GM20431 (cell line): ENCODE results near the gene JMJD7.
"Not testable (repeated sequence)": the region's sequence is repeated elsewhere in the genome, so short reads cannot be mapped to it uniquely, and the experiment has no call there.

Source experiments
- in situ Hi-C: fragments of 300-500 bp; cut with MseI, MboI; formaldehyde crosslinking; loops from one replicate; pipeline ENCODE4 v1.15.0; 2020; ENCODE audit warnings: low sequenced_read_pairs; ENCODE audit not compliant: unreplicated experiment

JMJD7 gene

GRCh38 chr15:41819455-41820050 lies 8.3 kb upstream of the JMJD7 start:
- in situ Hi-C loops = no loop called here

DNA sequence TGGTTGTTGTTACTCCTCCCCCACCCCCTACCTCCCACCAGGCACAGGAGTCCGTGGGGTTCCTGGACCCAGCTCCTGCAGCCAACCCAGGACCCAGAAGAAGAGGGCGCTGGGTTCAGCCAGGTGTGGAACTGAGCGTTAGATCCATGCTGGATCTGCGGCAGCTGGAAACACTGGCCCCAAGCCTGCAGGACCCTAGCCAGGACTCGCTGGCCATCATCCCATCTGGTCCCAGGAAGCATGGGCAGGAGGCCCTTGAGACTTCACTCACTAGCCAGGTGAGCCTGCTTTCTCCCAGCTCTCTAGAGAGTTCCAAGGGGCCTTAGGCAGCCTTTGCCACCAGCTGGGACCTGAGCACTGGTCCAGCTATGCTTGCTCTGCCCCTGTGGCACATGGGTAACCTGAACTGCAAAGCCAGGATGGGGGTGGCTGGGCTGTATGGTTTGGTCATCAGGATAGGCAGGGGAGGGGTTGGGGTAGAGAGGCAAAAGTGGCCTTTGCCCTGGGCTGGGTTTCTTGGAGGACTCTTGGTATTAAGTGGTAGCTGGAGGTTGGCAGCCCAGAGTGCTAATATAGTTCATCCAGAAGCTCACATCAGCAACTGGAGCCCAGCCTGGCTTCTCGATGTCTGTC lies 7.0 kb upstream of the JMJD7 start:
- in situ Hi-C loops = no loop called here

GRCh38 chr15:41821831-41822230 lies 6.1 kb upstream of the JMJD7 start:
- in situ Hi-C loops = no loop called here

DNA sequence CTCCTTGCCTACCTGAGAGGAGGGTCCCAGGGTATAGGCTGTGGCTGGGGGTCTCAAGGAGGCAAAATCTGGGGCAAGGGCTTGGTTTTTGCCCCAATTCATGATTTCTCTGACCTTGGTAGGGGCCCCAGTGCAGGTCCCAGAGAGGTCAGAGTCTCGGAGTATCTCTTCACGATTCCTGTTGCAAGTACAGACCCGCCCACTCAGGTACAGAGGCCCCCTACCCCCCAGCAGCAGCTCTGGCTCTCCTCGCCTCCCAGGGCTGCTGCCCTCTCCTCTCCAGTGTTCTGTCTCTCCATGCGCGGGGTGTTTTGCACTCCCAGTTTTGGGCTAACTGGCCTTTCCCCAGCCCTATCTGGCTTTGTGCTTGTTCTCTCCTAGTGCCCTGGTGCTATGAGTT lies 5.4 kb upstream of the JMJD7 start:
- in situ Hi-C loops = no loop called here

GRCh38 chr15:41822957-41823356 lies 4.9 kb upstream of the JMJD7 start:
- in situ Hi-C loops = no loop called here

- in situ Hi-C loops = no loop called here
Observed at GRCh38 chr15:41823502-41823901, 4.4 kb upstream of the JMJD7 start.

DNA sequence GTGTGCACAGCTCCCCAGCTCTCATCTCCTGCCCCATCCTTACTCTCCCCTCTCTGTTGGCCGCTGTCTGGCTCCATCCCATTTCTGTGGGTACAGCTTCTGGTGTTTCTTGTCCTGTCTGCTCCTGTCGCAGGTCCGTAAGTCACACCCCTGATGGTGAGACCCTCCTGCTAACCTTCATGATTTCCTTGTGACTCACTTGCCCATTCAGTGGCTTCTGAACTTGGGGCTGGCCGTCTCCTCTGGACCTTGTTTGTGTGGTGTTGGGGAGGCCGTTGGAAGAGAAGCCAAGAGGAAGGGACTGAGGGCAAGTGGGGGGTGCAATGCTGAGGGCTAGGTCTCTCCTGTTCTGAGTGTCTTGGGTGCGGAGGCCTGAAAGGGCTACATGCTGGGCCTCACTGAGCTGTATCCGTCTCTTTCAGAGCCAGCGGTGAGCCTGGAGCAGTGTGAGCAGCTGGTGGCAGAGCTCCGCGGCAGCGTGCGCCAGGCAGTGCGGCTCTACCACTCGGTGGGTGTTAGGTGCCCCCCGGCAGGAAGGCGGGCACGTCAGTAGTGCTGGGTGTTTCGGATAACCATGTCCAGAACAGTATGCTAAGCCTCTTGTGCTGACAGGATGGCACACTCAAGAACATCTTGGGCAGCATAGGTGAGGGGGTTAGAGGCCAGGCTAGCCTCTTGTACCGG lies 3.7 kb upstream of the JMJD7 start:
- in situ Hi-C loops = no loop called here

DNA sequence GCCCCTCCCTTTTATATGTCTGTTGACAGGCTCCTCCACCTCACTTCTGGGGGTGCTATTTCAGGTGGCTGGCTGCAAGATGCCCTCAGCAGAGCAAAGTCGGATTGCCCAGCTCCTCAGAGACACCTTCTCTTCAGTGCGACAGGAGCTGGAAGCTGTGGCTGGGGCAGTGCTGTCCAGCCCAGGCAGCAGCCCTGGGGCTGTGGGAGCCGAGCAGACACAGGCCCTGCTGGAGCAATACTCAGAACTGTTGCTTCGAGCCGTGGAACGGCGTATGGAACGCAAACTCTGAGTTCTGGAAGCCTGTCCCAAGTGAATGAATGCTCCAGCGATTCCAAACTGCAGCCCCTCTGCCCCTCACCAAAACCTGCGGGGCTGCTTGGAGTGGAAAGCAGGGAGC lies 2.7 kb upstream of the JMJD7 start:
- in situ Hi-C loops = no loop called here

DNA sequence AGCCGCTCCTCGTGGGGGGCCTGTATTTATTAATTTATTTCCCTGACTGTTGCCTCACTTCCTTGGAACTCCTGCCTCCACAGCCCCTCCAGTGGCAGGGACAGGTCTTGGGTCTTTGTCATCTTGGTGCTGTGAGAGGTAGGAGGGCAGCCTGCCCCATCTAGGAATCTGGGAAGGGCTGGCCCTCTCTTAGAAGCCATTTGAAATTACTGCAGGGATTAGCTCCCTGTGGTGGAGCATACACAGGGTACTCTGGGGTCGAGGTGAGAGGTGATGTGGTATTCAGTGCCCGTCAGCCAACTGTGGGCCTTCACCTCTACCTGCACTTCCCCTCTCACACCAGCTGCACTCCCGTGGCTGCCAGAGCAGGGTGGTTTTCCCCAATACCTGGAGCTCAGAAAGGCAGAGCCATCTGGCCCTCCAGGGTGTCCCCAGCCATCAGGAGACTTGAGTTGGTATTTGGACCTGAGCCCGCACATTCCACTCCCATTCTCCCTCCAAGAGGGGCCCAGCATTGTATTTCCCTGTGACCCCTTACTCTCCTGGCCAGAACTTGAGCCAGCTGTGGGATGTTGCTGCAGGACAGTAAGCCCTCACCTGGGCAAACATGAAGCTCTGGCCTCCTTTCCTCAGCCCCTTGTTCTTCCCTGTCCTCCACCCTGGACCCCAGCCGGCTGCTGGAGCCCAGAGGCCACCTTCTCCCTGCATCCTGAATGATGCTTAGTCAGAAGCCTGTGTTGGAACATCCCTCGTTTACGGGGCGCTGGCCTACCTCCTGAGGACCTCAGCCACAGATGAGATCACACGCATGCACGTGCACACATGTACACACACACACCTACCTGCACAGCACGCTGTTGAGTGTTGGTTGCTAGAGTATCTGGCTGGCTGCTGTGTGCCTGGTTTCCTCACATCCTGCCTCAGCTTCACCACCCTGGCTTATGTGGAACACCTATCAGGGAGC lies 2.0 kb upstream of the JMJD7 start:
- in situ Hi-C loops = no loop called here

GRCh38 chr15:41827290-41827879 lies 507 bp upstream of the JMJD7 start:
- in situ Hi-C loops = no loop called here

- in situ Hi-C loops = no loop called here
Observed at GRCh38 chr15:41828807-41829141, 882 bp downstream of the JMJD7 start.

GRCh38 chr15:41829959-41830646 lies 2.2 kb downstream of the JMJD7 start:
- in situ Hi-C loops = no loop called here

GRCh38 chr15:41831291-41831690 lies 3.4 kb downstream of the JMJD7 start:
- in situ Hi-C loops = not testable (repeated sequence)

DNA sequence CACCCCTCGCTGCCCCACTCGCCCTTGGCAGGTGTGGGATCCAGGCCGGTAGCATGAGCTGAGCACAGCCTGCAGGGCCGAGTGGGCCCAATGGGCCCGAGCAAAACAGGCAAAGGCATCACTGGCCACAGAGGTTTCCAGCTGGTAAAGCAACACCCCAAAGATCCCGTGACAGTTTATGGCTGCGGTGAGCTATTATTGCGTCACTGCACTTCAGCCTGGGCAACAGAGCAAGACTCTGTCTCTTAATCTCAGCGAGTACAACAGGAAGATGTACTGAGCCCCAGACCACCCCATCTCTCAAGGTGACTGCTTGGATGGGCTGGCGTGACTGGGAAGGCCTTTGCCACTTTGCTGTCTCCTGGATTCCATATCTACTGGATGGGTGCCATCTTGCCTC lies 4.3 kb downstream of the JMJD7 start:
- in situ Hi-C loops = no loop called here

- in situ Hi-C loops = no loop called here
Observed at GRCh38 chr15:41832875-41833274, 5.0 kb downstream of the JMJD7 start.

- in situ Hi-C loops = no loop called here
Observed at GRCh38 chr15:41834096-41834495, 6.2 kb downstream of the JMJD7 start.

DNA sequence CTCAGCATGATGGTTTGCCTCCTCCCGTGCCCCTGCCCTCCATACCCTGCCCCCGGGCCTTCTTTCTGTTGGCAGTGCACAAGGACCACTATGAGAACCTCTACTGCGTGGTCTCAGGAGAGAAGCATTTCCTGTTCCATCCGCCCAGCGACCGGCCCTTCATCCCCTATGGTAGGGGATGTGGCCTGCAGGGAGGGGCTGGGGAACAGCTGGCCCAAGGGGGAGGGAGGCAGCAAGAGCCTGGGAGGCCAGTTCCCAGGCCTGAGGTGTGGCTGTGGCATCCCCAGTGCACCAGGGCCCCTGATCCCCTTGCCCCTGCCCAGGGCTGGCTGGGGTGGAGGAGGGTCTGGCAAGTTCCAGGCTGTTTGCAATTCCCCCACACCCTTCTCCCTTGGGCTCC lies 8.2 kb downstream of the JMJD7 start:
- in situ Hi-C loops = no loop called here

DNA sequence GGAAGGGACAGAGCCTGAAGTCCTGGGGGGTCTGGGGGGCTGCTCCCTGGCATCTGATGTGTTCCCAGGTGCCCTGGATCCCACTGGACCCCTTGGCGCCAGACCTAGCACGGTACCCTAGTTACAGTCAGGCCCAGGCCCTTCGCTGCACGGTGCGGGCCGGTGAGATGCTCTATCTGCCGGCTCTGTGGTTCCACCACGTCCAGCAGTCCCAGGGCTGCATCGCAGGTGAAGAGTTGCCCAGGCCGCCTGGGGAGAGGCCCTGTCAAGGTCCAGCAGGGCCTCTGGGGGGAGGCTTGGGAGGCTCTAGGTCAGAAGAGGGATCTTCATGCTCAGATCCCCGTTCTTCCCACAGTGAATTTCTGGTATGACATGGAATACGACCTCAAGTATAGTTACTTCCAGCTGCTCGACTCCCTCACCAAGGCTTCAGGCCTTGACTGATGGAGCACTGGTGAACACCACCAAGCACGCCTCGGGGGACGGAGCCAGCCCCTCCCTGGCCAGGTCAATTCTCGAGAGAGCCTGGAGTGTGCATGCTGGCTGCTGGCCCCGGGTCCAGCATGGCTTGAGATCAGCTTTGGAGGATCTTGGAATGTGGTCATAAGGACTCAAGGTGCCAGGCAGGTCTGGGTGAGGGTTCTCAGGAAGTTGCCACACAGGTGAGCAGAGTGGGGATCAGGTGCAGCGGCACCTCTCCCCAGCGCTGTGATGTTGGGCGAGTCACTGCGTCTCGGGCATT lies 9.0 kb downstream of the JMJD7 start:
- in situ Hi-C loops = no loop called here

GRCh38 chr15:41838400-41838897 lies 10.6 kb downstream of the JMJD7 start, which contains the start of gene PLA2G4B:
Gene PLA2G4B, plus strand, starts transcription at chr15:41838847. Its CDS starts 67 bp downstream, at chr15:41838914.
- in situ Hi-C loops = no loop called here
